Kidney (tissue), 14 donors: Measurements from ENCODE around the gene UBAC1. TPM values are rescaled to one million over a fixed set of nuclear protein-coding genes. Genes with fewer than 3 reads are reported as not detected.
A peak's percentile ranks its signal among the peaks of the same experiment; 100 is the strongest.
"Not testable (repeated sequence)": the region's sequence is repeated elsewhere in the genome, so short reads cannot be mapped to it uniquely, and the experiment has no call there.

Experiments
- DNase-seq, 5 donors: peaks; one replicate each; pipeline ENCODE4 v3.0.0-alpha.2; 2013 to 2020
- FAIRE-seq: peaks from 2 replicates; lab custom pipeline; 2012; peaks lifted over from hg19 to GRCh38; lab: Jason Lieb, UNC
- H3K27ac ChIP-seq, 2 donors: one replicate each; pipeline ENCODE4 v1.7.0; 2013; ENCODE audit warnings: low read depth in 2 of 2, low read length in 2 of 2, inconsistent platforms in 1 of 2
- H3K27me3 ChIP-seq: one replicate; pipeline ENCODE4 v1.7.1; 2013; ENCODE audit warnings: low read length, inconsistent platforms; ENCODE audit not compliant: control insufficient read depth, insufficient read depth
- H3K36me3 ChIP-seq, 3 donors: one replicate each; pipeline versions ENCODE4 v1.7.0 to v1.7.1; 2013; ENCODE audit warnings: low read length in 3 of 3, control low read depth in 1 of 3, inconsistent platforms in 1 of 3; ENCODE audit not compliant: insufficient read depth in 3 of 3, control insufficient read depth in 2 of 3
- H3K4me1 ChIP-seq, 3 donors: one replicate each; pipeline versions ENCODE4 v1.7.0 to v1.7.1; 2013; ENCODE audit warnings: low read length in 3 of 3, inconsistent platforms in 1 of 3, low read depth in 1 of 3; ENCODE audit not compliant: control insufficient read depth in 2 of 3, insufficient read depth in 2 of 3
- H3K4me3 ChIP-seq, 3 donors: one replicate each; pipeline versions ENCODE4 v1.7.0 to v1.8.1; 2013; ENCODE audit warnings: low read length in 3 of 3, control low read depth in 1 of 3, inconsistent platforms in 1 of 3
- H3K9ac ChIP-seq, 3 donors: one replicate each; pipeline versions ENCODE4 v1.7.0 to v1.7.1; 2013; ENCODE audit warnings: low read length in 3 of 3, control low read depth in 1 of 3, inconsistent platforms in 1 of 3
- H3K9me3 ChIP-seq, 3 donors: one replicate each; pipeline versions ENCODE4 v1.7.0 to v1.7.1; 2013; ENCODE audit warnings: low read length in 3 of 3, control low read depth in 1 of 3, inconsistent platforms in 1 of 3; ENCODE audit not compliant: control insufficient read depth in 2 of 3, insufficient read depth in 1 of 3
- CTCF ChIP-seq: IDR thresholded peaks from 3 replicates; pipeline ENCODE4 v1.5.1; 2012; ENCODE audit warnings: mild to moderate bottlenecking, moderate library complexity, borderline replicate concordance; ENCODE audit not compliant: insufficient read depth; ENCODE audit errors: extremely low read depth
- intact Hi-C: fragments of 100-400 bp; cut with DNase I; formaldehyde crosslinking; loops from one replicate; pipeline ENCODE4 v1.11.1; 2022
- polyA plus RNA-seq: library from polyadenylated mRNA; stranded (reverse); fragments of 350-450 nt; fragmentation: Illumina TruSeq; extraction: RNeasy Lipid Tissue Mini Kit (QIAGEN cat#74804); gene quantifications from one replicate; pipeline ENCODE4 v1.2.3, GENCODE V29; 2014; ENCODE audit warnings: low read depth, low replicate concordance; ENCODE audit not compliant: insufficient read depth
- total RNA-seq: library from RNA; stranded (reverse); fragmentation: NEBNext Ultra II Directional; extraction: Animal tissue kit (Norgen Biotek cat#: 25700); gene quantifications from one replicate; pipeline ENCODE4 v1.2.1, GENCODE V29; 2021
- donor health status: control.
- donor health status: control.
- donor health status: control.
- donor health status: control.
- donor health status: control.
- donor health status: DM: yes; HTN: yes; CAD: no.
- donor health status: Normal renal cell carcinoma (clear cell type).

Gene UBAC1
- total and polyA plus RNA-seq, 2 donors from 2014 or later, result 40.2 to 52.6 TPM

- peaks cover 0 to 2% (median 0%) of the 10 kb centered on the region in 3 donors for H3K4me1 ChIP-seq
- H3K9me3 ChIP-seq, result no peaks in the 10 kb centered on the region
- H3K9ac ChIP-seq, result no peak overlapping the region
- no peak overlapping the region for H3K4me3 ChIP-seq
- H3K27ac ChIP-seq, result no peak overlapping the region
- intact Hi-C loops, result no loop called here
- TF ChIP-seq CTCF, result no peak
- H3K36me3 ChIP-seq, result peaks cover 0 to 31% (median 9%) of the 10 kb centered on the region in 3 donors
- DNase-seq, result peak in 1 of 5 donors; percentile 19
- FAIRE-seq, result no peak
- H3K27me3 ChIP-seq, result no peaks in the 10 kb centered on the region
Measured at GRCh38 chr9:135952664-135953206, 8.4 kb downstream of the UBAC1 start.

GRCh38 chr9:135951889-135952663 is 9.1 kb downstream of the UBAC1 start:
- DNase-seq (peak in 4 of 5 donors; percentile 83 to 92 (median 86)), FAIRE-seq (no peak)
- Histone ChIP-seq H3K4me1 (peaks cover 0 to 2% (median 0%) of the 10 kb centered on the region in 3 donors), H3K36me3 (peaks cover 0 to 38% (median 9%) of the 10 kb centered on the region in 3 donors), H3K9ac (no peak overlapping the region), H3K27me3 (no peaks in the 10 kb centered on the region), H3K27ac (peak overlapping the region in 1 of 2 donors; percentile 23), H3K9me3 (no peaks in the 10 kb centered on the region), H3K4me3 (no peak overlapping the region)
- intact Hi-C loops, result no loop called here
- TF ChIP-seq CTCF, result no peak

GRCh38 chr9:135951310-135951709 is 9.9 kb downstream of the UBAC1 start:
- intact Hi-C loops, DNase-seq, H3K9ac ChIP-seq, H3K4me1 ChIP-seq, FAIRE-seq, H3K4me3 ChIP-seq, H3K27ac ChIP-seq, H3K9me3 ChIP-seq, H3K27me3 ChIP-seq: not testable (repeated sequence)
- peaks cover 0 to 46% (median 16%) of the 10 kb centered on the region in 3 donors for H3K36me3 ChIP-seq

GRCh38 chr9:135950841-135951240 is 10.3 kb downstream of the UBAC1 start:
- intact Hi-C loops, H3K27me3 ChIP-seq, H3K4me1 ChIP-seq, H3K9ac ChIP-seq, H3K4me3 ChIP-seq, DNase-seq, H3K9me3 ChIP-seq, FAIRE-seq, H3K27ac ChIP-seq: not testable (repeated sequence)
- peaks cover 0 to 50% (median 21%) of the 10 kb centered on the region in 3 donors for H3K36me3 ChIP-seq
